GM06990 (cell line): ENCODE measurements around the gene RIPOR2.
A peak's percentile ranks its signal among the peaks of the same experiment; 100 is the strongest.

Experiments used
- DNase-seq: peaks from one replicate; pipeline ENCODE4 v3.0.0-alpha.2; 2011; ENCODE audit not compliant: insufficient read length; ENCODE audit errors: extremely low read depth
- H3K27me3 ChIP-seq: replicated peaks from 2 replicates; pipeline ENCODE4 v1.6.0; 2011; ENCODE audit warnings: low read length; ENCODE audit not compliant: control insufficient read depth, insufficient read depth
- H3K36me3 ChIP-seq: 2 replicates; pipeline ENCODE4 v1.5.1; 2011; ENCODE audit warnings: low read length; ENCODE audit not compliant: control insufficient read depth, insufficient read depth
- H3K4me3 ChIP-seq: replicated peaks from 2 replicates; pipeline ENCODE4 v1.5.1; 2011; ENCODE audit warnings: low read depth, mild to moderate bottlenecking, control low read depth, low read length
- TF ChIP-seq, protein P1 (sequence below): IDR thresholded peaks from 2 replicates; pipeline ENCODE4 v1.5.1; 2011; ENCODE audit warnings: low read length, control low read depth, mild to moderate bottlenecking, inconsistent platforms; ENCODE audit not compliant: insufficient read depth, poor library complexity, severe bottlenecking

The RIPOR2 gene

DNA sequence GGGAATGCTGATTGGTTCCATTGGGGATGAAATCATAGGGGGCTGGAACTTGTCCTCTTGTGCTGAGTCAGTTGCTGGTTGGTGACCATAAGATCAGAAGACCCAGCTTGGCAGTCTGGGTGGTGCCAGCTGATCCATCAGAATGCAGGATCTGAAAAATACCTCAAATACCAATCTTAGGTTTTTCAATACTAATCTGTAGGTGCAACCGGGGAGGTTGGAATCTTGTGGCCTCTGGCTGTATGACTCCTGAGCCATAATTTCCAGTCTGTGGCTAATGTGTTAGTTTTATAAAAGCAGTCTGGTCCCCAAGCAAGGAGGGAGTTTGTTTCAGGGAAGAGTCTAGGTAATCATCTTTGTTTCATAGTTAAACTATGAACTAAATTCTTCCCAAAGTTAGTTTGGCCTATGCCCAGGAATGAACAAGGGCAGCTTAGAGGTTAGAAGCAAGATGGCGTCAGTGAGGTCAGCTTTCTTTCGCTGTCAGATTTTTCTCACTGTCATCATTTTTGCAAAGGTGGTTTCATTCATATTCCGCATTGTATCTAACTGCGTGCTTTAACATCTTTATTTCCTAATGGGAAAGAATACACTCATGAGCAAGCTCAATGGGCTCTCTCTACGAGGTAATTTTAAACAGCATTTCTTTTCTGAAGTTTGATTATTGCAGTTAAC lies 139.0 kb downstream of the RIPOR2 start:
- TF ChIP-seq, protein P1, sequence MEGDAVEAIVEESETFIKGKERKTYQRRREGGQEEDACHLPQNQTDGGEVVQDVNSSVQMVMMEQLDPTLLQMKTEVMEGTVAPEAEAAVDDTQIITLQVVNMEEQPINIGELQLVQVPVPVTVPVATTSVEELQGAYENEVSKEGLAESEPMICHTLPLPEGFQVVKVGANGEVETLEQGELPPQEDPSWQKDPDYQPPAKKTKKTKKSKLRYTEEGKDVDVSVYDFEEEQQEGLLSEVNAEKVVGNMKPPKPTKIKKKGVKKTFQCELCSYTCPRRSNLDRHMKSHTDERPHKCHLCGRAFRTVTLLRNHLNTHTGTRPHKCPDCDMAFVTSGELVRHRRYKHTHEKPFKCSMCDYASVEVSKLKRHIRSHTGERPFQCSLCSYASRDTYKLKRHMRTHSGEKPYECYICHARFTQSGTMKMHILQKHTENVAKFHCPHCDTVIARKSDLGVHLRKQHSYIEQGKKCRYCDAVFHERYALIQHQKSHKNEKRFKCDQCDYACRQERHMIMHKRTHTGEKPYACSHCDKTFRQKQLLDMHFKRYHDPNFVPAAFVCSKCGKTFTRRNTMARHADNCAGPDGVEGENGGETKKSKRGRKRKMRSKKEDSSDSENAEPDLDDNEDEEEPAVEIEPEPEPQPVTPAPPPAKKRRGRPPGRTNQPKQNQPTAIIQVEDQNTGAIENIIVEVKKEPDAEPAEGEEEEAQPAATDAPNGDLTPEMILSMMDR = no peak
- Histone ChIP-seq H3K36me3 (no peaks in the 10 kb centered on the region), H3K4me3 (no peak overlapping the region), H3K27me3 (no peaks in the 10 kb centered on the region)
- DNase-seq = no peak

DNA sequence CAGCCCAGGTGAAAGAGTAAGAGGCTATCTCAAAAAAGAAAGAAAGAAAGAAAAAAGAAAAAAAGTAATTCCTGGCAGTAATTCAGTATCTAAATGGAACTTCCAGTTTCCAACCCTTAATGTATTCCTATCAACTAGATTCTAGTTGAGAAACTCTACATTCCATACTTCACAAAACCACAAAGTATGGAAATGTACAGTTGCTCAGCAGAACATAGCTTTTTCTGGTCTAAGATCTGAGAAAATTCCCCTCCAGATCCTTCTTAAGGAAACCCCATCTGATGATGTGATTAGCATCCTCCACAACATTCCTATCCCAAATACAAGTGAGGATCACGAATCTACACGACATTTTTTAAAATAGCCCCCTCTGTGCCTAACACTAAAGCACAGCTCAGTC lies 140.7 kb downstream of the RIPOR2 start:
- no peaks in the 10 kb centered on the region for H3K36me3 ChIP-seq
- no peaks in the 10 kb centered on the region for H3K27me3 ChIP-seq
- no peak for DNase-seq
- H3K4me3 ChIP-seq = no peak overlapping the region
- TF ChIP-seq, protein P1 = no peak

DNA sequence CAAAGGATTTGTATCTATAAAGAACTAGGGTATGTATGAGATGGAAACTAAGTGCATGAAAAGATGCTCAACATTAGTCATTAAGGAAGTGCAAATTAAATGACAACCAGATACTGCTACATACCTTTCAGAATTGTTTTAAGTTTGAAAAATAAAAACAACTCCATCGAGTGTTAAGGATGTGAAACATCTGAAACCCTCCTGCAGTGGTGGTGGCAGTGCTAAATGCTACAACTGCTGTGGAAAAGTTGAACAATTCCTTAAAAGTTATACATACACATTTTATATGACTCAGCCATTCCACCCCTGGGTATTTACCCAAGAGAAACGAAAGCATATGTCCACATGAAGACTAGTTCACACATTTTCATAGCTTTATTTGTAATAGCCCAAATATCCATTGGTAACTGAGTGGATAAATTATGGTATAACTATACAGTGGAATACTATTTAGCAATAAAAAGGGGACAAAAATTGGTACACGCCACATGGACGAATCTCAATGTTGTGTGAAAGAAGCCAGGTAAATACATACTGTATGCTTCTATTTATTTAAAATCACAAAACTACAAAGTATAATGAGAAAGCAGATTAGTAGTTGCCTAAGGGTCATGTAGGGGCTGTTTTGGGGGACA lies 147.6 kb downstream of the RIPOR2 start:
- TF ChIP-seq, protein P1 = no peak
- Histone ChIP-seq H3K36me3 (peaks cover 5% of the 10 kb centered on the region; the same call in 1 of the 2 replicates), H3K27me3 (no peaks in the 10 kb centered on the region), H3K4me3 (no peak overlapping the region)
- DNase-seq = no peak

DNA sequence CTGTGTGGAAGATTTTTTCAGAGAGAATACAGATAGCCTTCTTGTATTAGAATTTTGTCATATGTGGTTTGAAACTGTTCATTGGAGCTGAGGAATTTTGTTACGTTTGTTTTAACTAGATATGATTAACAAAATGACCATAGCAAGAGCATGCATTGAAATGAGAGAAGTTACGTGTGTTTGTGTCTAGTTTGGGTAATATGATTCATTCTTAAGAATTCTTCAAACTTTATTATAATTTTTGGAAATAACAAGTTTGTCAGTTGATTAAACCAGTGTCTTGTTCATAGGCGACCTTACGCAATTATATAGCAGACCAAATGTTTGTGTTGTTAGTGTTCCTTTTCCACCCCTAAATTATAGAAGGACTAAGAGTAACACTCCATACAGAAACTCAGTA lies 155.6 kb downstream of the RIPOR2 start:
- TF ChIP-seq, protein P1 = no peak
- peak overlapping the region; percentile 16; the same call in 1 of the 2 replicates for H3K4me3 ChIP-seq
- H3K36me3 ChIP-seq = peaks cover 8% of the 10 kb centered on the region
- DNase-seq = no peak
- no peaks in the 10 kb centered on the region for H3K27me3 ChIP-seq

DNA sequence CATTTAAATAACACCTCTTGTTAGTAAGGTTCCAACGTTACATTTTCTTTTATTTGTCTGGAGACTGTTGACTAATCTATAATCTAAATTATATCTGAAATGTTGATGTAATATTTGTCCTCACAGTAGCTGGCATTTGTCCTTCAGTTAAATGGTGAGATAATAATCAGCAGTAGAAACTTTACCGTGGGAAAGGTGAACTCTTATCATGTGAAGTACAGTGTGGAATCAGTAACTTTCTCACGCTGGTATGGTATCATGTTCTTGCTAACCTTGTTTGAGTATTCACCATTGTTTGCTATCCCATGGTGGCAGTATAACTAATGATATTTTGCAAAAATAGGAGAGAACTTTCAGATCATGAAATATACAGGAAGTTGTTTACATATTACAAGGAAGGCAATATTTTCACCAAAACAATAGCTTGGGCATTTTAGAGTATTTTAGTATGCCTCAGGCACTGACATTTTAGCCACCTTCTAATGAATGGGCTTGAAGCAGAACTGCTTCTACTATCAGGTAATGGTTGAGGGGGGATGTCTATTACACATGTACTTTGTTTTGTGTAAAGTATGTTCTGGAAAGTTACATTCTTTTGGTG lies 156.2 kb downstream of the RIPOR2 start:
- H3K27me3 ChIP-seq = no peaks in the 10 kb centered on the region
- peaks cover 7% of the 10 kb centered on the region for H3K36me3 ChIP-seq
- peak overlapping the region; percentile 38; the same call in 1 of the 2 replicates for H3K4me3 ChIP-seq
- TF ChIP-seq, protein P1 = no peak
- peak; percentile 47 for DNase-seq
